Muscle of leg (tissue), 11 donors: Measurements from ENCODE around the gene BCKDHB. TPM values are rescaled to one million over a fixed set of nuclear protein-coding genes. Genes with fewer than 3 reads are reported as not detected.

ENCODE experiments used
- DNase-seq: peaks from one replicate; pipeline ENCODE4 v3.0.0; 2013
- H3K27ac ChIP-seq: one replicate; pipeline ENCODE4 v1.5.1; 2013; ENCODE audit warnings: mild to moderate bottlenecking, low read length, control low read depth
- H3K27me3 ChIP-seq: one replicate; pipeline ENCODE4 v1.6.1; 2013; ENCODE audit warnings: low read length; ENCODE audit not compliant: control insufficient read depth, insufficient read depth
- H3K36me3 ChIP-seq: one replicate; pipeline ENCODE4 v1.6.1; 2013; ENCODE audit warnings: low read length; ENCODE audit not compliant: control insufficient read depth, insufficient read depth
- H3K4me1 ChIP-seq: one replicate; pipeline ENCODE4 v1.6.1; 2013; ENCODE audit warnings: low read length; ENCODE audit not compliant: control insufficient read depth, insufficient read depth
- H3K4me3 ChIP-seq: one replicate; pipeline ENCODE4 v1.5.1; 2013; ENCODE audit warnings: low read length, control low read depth
- H3K9me3 ChIP-seq: replicated peaks from 2 replicates; pipeline ENCODE4 v1.6.1; 2013; ENCODE audit warnings: low read depth, low read length; ENCODE audit not compliant: control insufficient read depth
- WGBS: methylation state at CpG from one replicate; pipeline ENCODE4 v1.1.5; 2013; ENCODE audit warnings: missing lambda C conversion rate; ENCODE audit not compliant: insufficient coverage; 5-methylcytosine and 5-hydroxymethylcytosine counted together
- polyA plus RNA-seq, 8 donors: library from polyadenylated mRNA; unstranded; fragments of 120-200 nt; gene quantifications; one replicate each; pipeline versions ENCODE4 v1.2.1 to v1.2.3, GENCODE V29; 2013; ENCODE audit warnings: inconsistent platforms in 1 of 8, low replicate concordance in 1 of 8; ENCODE audit not compliant: insufficient read length in 8 of 8, insufficient read depth in 1 of 8
- total RNA-seq: library from RNA; stranded (reverse); fragments of 120-200 nt; gene quantifications from one replicate; pipeline ENCODE4 v1.2.4, GENCODE V29; 2013

BCKDHB gene
- total and polyA plus RNA-seq, 9 donors, result 11.7 to 26.4 (median 20.8) TPM

- Histone ChIP-seq H3K9me3 (no peaks in the 10 kb centered on the region), H3K27me3 (no peaks in the 10 kb centered on the region), H3K4me3 (no peak overlapping the region), H3K27ac (no peak overlapping the region), H3K4me1 (peaks cover 4% of the 10 kb centered on the region), H3K36me3 (no peaks in the 10 kb centered on the region)
- WGBS, result no CpG with 5 or more reads among the region's 3 CpGs
- no peak for DNase-seq
Measured at GRCh38 chr6:80331974-80332373, 225.5 kb downstream of the BCKDHB start.

- H3K4me1 ChIP-seq, result peaks cover 4% of the 10 kb centered on the region
- no peak for DNase-seq
- no peaks in the 10 kb centered on the region for H3K9me3 ChIP-seq
- no peak overlapping the region for H3K27ac ChIP-seq
- H3K27me3 ChIP-seq, result no peaks in the 10 kb centered on the region
- no CpG with 5 or more reads among the region's 3 CpGs for WGBS
- no peaks in the 10 kb centered on the region for H3K36me3 ChIP-seq
- no peak overlapping the region for H3K4me3 ChIP-seq
Measured at GRCh38 chr6:80333342-80333741, 226.9 kb downstream of the BCKDHB start.

- Histone ChIP-seq H3K27ac (peak overlapping the region; percentile 67), H3K4me1 (peaks cover 4% of the 10 kb centered on the region), H3K36me3 (no peaks in the 10 kb centered on the region), H3K9me3 (no peaks in the 10 kb centered on the region), H3K27me3 (no peaks in the 10 kb centered on the region), H3K4me3 (peak overlapping the region; percentile 6)
- peak; percentile 86 for DNase-seq
- no CpG with 5 or more reads among the region's 6 CpGs for WGBS
Measured at GRCh38 chr6:80335121-80335531, 228.7 kb downstream of the BCKDHB start.

GRCh38 chr6:80336911-80337310, 230.4 kb downstream of the BCKDHB start:
- Histone ChIP-seq H3K4me3 (no peak overlapping the region), H3K9me3 (no peaks in the 10 kb centered on the region), H3K4me1 (peaks cover 2% of the 10 kb centered on the region), H3K27ac (no peak overlapping the region), H3K36me3 (no peaks in the 10 kb centered on the region), H3K27me3 (no peaks in the 10 kb centered on the region)
- no peak for DNase-seq
- WGBS, result no CpG with 5 or more reads among the region's 2 CpGs

- Histone ChIP-seq H3K27ac (no peak overlapping the region), H3K9me3 (no peaks in the 10 kb centered on the region), H3K36me3 (no peaks in the 10 kb centered on the region), H3K4me1 (no peaks in the 10 kb centered on the region), H3K27me3 (no peaks in the 10 kb centered on the region), H3K4me3 (no peak overlapping the region)
- WGBS, result 33% methylated on average over 4 of the region's 12 CpGs
- DNase-seq, result peak; percentile 66
Measured at GRCh38 chr6:80338201-80338836, 231.8 kb downstream of the BCKDHB start.

GRCh38 chr6:80339421-80339820, 232.9 kb downstream of the BCKDHB start:
- Histone ChIP-seq H3K4me1 (no peaks in the 10 kb centered on the region), H3K27ac (no peak overlapping the region), H3K27me3 (no peaks in the 10 kb centered on the region), H3K4me3 (no peak overlapping the region), H3K9me3 (no peaks in the 10 kb centered on the region), H3K36me3 (no peaks in the 10 kb centered on the region)
- no peak for DNase-seq

- peak; percentile 59 for DNase-seq
- 18% methylated on average over 3 of the region's 4 CpGs for WGBS
Measured at GRCh38 chr6:80340280-80340679, 233.8 kb downstream of the BCKDHB start.

GRCh38 chr6:80340686-80341085, 234.2 kb downstream of the BCKDHB start:
- Histone ChIP-seq H3K27ac (peak overlapping the region; percentile 33), H3K36me3 (no peaks in the 10 kb centered on the region), H3K4me1 (no peaks in the 10 kb centered on the region), H3K4me3 (no peak overlapping the region), H3K9me3 (no peaks in the 10 kb centered on the region), H3K27me3 (no peaks in the 10 kb centered on the region)
- DNase-seq, result no peak
- WGBS, result no CpG with 5 or more reads among the region's 5 CpGs

More at GRCh38 chr6:80340280-80340679, 233.8 kb downstream of the BCKDHB start:
- Histone ChIP-seq H3K36me3 (no peaks in the 10 kb centered on the region), H3K9me3 (no peaks in the 10 kb centered on the region), H3K4me1 (no peaks in the 10 kb centered on the region), H3K27me3 (no peaks in the 10 kb centered on the region), H3K27ac (peak overlapping the region; percentile 33), H3K4me3 (no peak overlapping the region)

- peak; percentile 91 for DNase-seq
- no peak overlapping the region for H3K4me3 ChIP-seq
- H3K4me1 ChIP-seq, result no peaks in the 10 kb centered on the region
- no peaks in the 10 kb centered on the region for H3K36me3 ChIP-seq
- no peaks in the 10 kb centered on the region for H3K9me3 ChIP-seq
- H3K27ac ChIP-seq, result peak overlapping the region; percentile 65
- no peaks in the 10 kb centered on the region for H3K27me3 ChIP-seq
- WGBS, result no CpG with 5 or more reads among the region's 4 CpGs
Measured at GRCh38 chr6:80341330-80341729, 234.9 kb downstream of the BCKDHB start.

GRCh38 chr6:80343511-80343910, 237.0 kb downstream of the BCKDHB start:
- H3K9me3 ChIP-seq, result no peaks in the 10 kb centered on the region
- DNase-seq, result no peak
- H3K27ac ChIP-seq, result no peak overlapping the region
- WGBS, result no CpG with 5 or more reads among the region's 2 CpGs
- no peaks in the 10 kb centered on the region for H3K27me3 ChIP-seq
- no peak overlapping the region for H3K4me3 ChIP-seq
- H3K36me3 ChIP-seq, result no peaks in the 10 kb centered on the region
- H3K4me1 ChIP-seq, result no peaks in the 10 kb centered on the region

- Histone ChIP-seq H3K27me3 (no peaks in the 10 kb centered on the region), H3K4me3 (no peak overlapping the region), H3K9me3 (no peaks in the 10 kb centered on the region), H3K36me3 (no peaks in the 10 kb centered on the region), H3K4me1 (no peaks in the 10 kb centered on the region), H3K27ac (peak overlapping the region; percentile 42)
- no CpG with 5 or more reads among the region's 1 CpG for WGBS
- peak; percentile 75 for DNase-seq
Measured at GRCh38 chr6:80347101-80347500, 240.6 kb downstream of the BCKDHB start.
